GM12891 (cell line): Measurements from ENCODE around the gene LEMD3.

Source experiments
- POLR2A ChIP-seq: IDR thresholded peaks from 2 replicates; pipeline ENCODE4 v1.6.1; 2011; ENCODE audit warnings: low read depth, low read length, control low read depth
- POLR2AphosphoS5 ChIP-seq: IDR thresholded peaks from 2 replicates; pipeline ENCODE4 v1.6.1; 2011; ENCODE audit warnings: low read depth, low read length, control low read depth
- POU2F2 ChIP-seq: IDR thresholded peaks from 2 replicates; pipeline ENCODE4 v1.6.1; 2011; ENCODE audit warnings: low read depth, mild to moderate bottlenecking, control low read depth, low read length, moderate library complexity
- TAF1 ChIP-seq: IDR thresholded peaks from 2 replicates; pipeline ENCODE4 v1.6.1; 2011; ENCODE audit warnings: low read depth, low read length, control low read depth

- TF ChIP-seq POLR2A, result no peak
- no peak for TF ChIP-seq POLR2AphosphoS5
- no peak for TF ChIP-seq TAF1
- no peak for TF ChIP-seq POU2F2
These were observed 60.1 kb downstream of the LEMD3 start for GRCh38 chr12:65229441-65229840.
